Stimulated activated CD4-positive, alpha-beta T cell treated with anti-CD3 and anti-CD28 coated beads, TNF-alpha, amount 100 ng/mL, for 1 hour (primary cell): Measurements from ENCODE around the gene ACACA.

Source experiments
- DNase-seq, 3 donors: peaks; one replicate each; pipeline ENCODE4 v3.0.0-alpha.2; 2020; ENCODE audit warnings: low read depth in 3 of 3, low spot score in 1 of 3

ACACA gene

GRCh38 chr17:37234106-37234505 is 172.5 kb downstream of the ACACA start:
- no peak for DNase-seq

- no peak for DNase-seq
Measured at GRCh38 chr17:37233036-37233435, 173.6 kb downstream of the ACACA start.

GRCh38 chr17:37231887-37232286 is 174.7 kb downstream of the ACACA start:
- DNase-seq, result no peak

GRCh38 chr17:37230633-37231032 is 176.0 kb downstream of the ACACA start:
- no peak for DNase-seq

GRCh38 chr17:37225465-37225864 is 181.2 kb downstream of the ACACA start:
- DNase-seq, result no peak

GRCh38 chr17:37221865-37222264 is 184.8 kb downstream of the ACACA start:
- no peak for DNase-seq

GRCh38 chr17:37220607-37220953 is 186.1 kb downstream of the ACACA start:
- DNase-seq, result no peak

GRCh38 chr17:37219876-37220606 is 186.6 kb downstream of the ACACA start:
- DNase-seq, result no peak

- no peak for DNase-seq
Measured at GRCh38 chr17:37218849-37219248, 187.8 kb downstream of the ACACA start.

GRCh38 chr17:37214416-37214815 is 192.2 kb downstream of the ACACA start:
- no peak for DNase-seq

GRCh38 chr17:37213927-37214326 is 192.7 kb downstream of the ACACA start:
- DNase-seq, result no peak

GRCh38 chr17:37212179-37212578 is 194.5 kb downstream of the ACACA start:
- no peak for DNase-seq

- no peak for DNase-seq
Measured at GRCh38 chr17:37211136-37211535, 195.5 kb downstream of the ACACA start.

- DNase-seq, result no peak
Measured at GRCh38 chr17:37207103-37207502, 199.5 kb downstream of the ACACA start.

- DNase-seq, result no peak
Measured at GRCh38 chr17:37206299-37206698, 200.3 kb downstream of the ACACA start.

- DNase-seq, result no peak
Measured at GRCh38 chr17:37200497-37200896, 206.1 kb downstream of the ACACA start.

GRCh38 chr17:37197336-37197735 is 209.3 kb downstream of the ACACA start:
- DNase-seq, result no peak

- no peak for DNase-seq
Measured at GRCh38 chr17:37194208-37194607, 212.4 kb downstream of the ACACA start.

GRCh38 chr17:37191219-37191618 is 215.4 kb downstream of the ACACA start:
- no peak for DNase-seq

- DNase-seq, result no peak
Measured at GRCh38 chr17:37190493-37190892, 216.1 kb downstream of the ACACA start.

GRCh38 chr17:37188157-37188556 is 218.5 kb downstream of the ACACA start:
- DNase-seq, result no peak

GRCh38 chr17:37187262-37187661 is 219.4 kb downstream of the ACACA start:
- DNase-seq, result no peak

GRCh38 chr17:37182786-37183465 is 223.7 kb downstream of the ACACA start:
- no peak for DNase-seq
